LNCAP (cell line): Measurements from ENCODE around the gene DTHD1.

Source experiments
- CTCF ChIP-seq: fragments of 450-650 bp; IDR thresholded peaks from 2 replicates; pipeline ENCODE4 v1.5.1; 2017; ENCODE audit warnings: mild to moderate bottlenecking

Gene DTHD1

GRCh38 chr4:36310216-36310615 lies 28.8 kb downstream of the DTHD1 start:
- no peak for TF ChIP-seq CTCF

- no peak for TF ChIP-seq CTCF
These were observed 29.4 kb downstream of the DTHD1 start for GRCh38 chr4:36310793-36311192.

- TF ChIP-seq CTCF: no peak
These were observed 31.1 kb downstream of the DTHD1 start for GRCh38 chr4:36312511-36312910.

GRCh38 chr4:36313301-36313700 lies 31.9 kb downstream of the DTHD1 start:
- no peak for TF ChIP-seq CTCF

- TF ChIP-seq CTCF: no peak
These were observed 32.3 kb downstream of the DTHD1 start for GRCh38 chr4:36313703-36314102.

- no peak for TF ChIP-seq CTCF
These were observed 35.2 kb downstream of the DTHD1 start for GRCh38 chr4:36316607-36317006.

- no peak for TF ChIP-seq CTCF
These were observed 36.3 kb downstream of the DTHD1 start for GRCh38 chr4:36317721-36318120.

GRCh38 chr4:36320117-36320896 lies 38.9 kb downstream of the DTHD1 start:
- no peak for TF ChIP-seq CTCF
